IPS DF 6.9 (cell line): ENCODE data around the gene LEPR.
"Not testable (repeated sequence)": the region's sequence is repeated elsewhere in the genome, so short reads cannot be mapped to it uniquely, and the experiment has no call there.

Experiments used
- DNase-seq: peaks from one replicate; pipeline ENCODE4 v3.0.0-alpha.2; 2013; ENCODE audit warnings: low read depth, low spot score
- H3K27ac ChIP-seq: one replicate; pipeline ENCODE4 v1.5.1; 2013; ENCODE audit warnings: low read length, control low read depth
- H3K27me3 ChIP-seq: 2 replicates; pipeline ENCODE4 v1.6.1; 2013; ENCODE audit warnings: mild to moderate bottlenecking, low read length; ENCODE audit not compliant: control insufficient read depth, insufficient read depth
- H3K36me3 ChIP-seq: 2 replicates; pipeline ENCODE4 v1.6.1; 2013; ENCODE audit warnings: low read length; ENCODE audit not compliant: control insufficient read depth, insufficient read depth
- H3K4me1 ChIP-seq: 2 replicates; pipeline ENCODE4 v1.6.1; 2013; ENCODE audit warnings: low read length; ENCODE audit not compliant: control insufficient read depth, insufficient read depth
- H3K4me3 ChIP-seq: 2 replicates; pipeline ENCODE4 v1.5.1; 2013; ENCODE audit warnings: mild to moderate bottlenecking, low read length
- H3K9me3 ChIP-seq: 2 replicates; pipeline ENCODE4 v1.6.1; 2013; ENCODE audit warnings: low read length, inconsistent platforms; ENCODE audit not compliant: control insufficient read depth, insufficient read depth
- WGBS: extraction: QIAGEN DNeasy Blood & Tissue Kit; methylation state at CpG from one replicate; pipeline ENCODE4 v1.1.7; 2013; ENCODE audit warnings: mixed read lengths, missing lambda C conversion rate; ENCODE audit not compliant: insufficient read length, insufficient coverage; 5-methylcytosine and 5-hydroxymethylcytosine counted together

LEPR gene

GRCh38 chr1:65445837-65446236 is 25.4 kb downstream of the LEPR start:
- H3K27me3 ChIP-seq = no peaks in the 10 kb centered on the region
- DNase-seq = no peak
- H3K4me3 ChIP-seq = no peak overlapping the region
- WGBS = no CpG with 5 or more reads among the region's 1 CpG
- no peaks in the 10 kb centered on the region for H3K9me3 ChIP-seq
- no peaks in the 10 kb centered on the region for H3K36me3 ChIP-seq
- H3K27ac ChIP-seq = no peak overlapping the region
- no peaks in the 10 kb centered on the region for H3K4me1 ChIP-seq

GRCh38 chr1:65449214-65449823 is 28.9 kb downstream of the LEPR start:
- no peak overlapping the region for H3K27ac ChIP-seq

GRCh38 chr1:65455678-65456077 is 35.2 kb downstream of the LEPR start:
- H3K9me3 ChIP-seq, H3K4me1 ChIP-seq, DNase-seq, H3K4me3 ChIP-seq, H3K36me3 ChIP-seq, H3K27me3 ChIP-seq, H3K27ac ChIP-seq: not testable (repeated sequence)
- WGBS = no CpG with 5 or more reads among the region's 10 CpGs

More at GRCh38 chr1:65449214-65449823, 28.9 kb downstream of the LEPR start:
- DNase-seq = no peak
- no peaks in the 10 kb centered on the region for H3K4me1 ChIP-seq
- WGBS = no CpG with 5 or more reads among the region's 4 CpGs
- no peaks in the 10 kb centered on the region for H3K36me3 ChIP-seq
- no peak overlapping the region for H3K4me3 ChIP-seq
- H3K27me3 ChIP-seq = no peaks in the 10 kb centered on the region
- no peaks in the 10 kb centered on the region for H3K9me3 ChIP-seq

GRCh38 chr1:65456481-65456880 is 36.0 kb downstream of the LEPR start:
- H3K36me3 ChIP-seq = no peaks in the 10 kb centered on the region
- H3K27me3 ChIP-seq = no peaks in the 10 kb centered on the region
- H3K9me3 ChIP-seq = no peaks in the 10 kb centered on the region
- no peak for DNase-seq
- no peak overlapping the region for H3K27ac ChIP-seq
- H3K4me3 ChIP-seq = no peak overlapping the region
- H3K4me1 ChIP-seq = no peaks in the 10 kb centered on the region

DNA sequence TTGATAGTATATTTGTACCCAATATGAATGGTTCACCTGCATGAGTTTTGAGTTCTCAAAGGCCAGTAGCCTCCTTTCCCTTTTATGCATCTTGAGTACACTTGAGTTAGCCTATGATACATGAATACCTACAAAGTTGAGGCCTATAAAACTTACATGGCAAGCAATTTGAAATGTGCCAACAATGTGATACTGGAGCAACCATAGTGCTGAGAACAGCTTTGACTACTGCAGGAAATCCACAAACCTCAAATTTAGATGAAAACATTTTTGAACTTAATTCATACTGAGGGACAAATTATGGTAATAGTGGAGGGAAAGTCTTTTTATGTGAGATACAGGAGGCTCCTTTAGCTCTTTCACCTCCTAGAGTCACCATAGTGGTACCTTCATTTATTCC is 37.4 kb downstream of the LEPR start:
- Histone ChIP-seq H3K27ac (no peak overlapping the region), H3K4me3 (no peak overlapping the region), H3K9me3 (no peaks in the 10 kb centered on the region), H3K27me3 (no peaks in the 10 kb centered on the region), H3K36me3 (no peaks in the 10 kb centered on the region), H3K4me1 (no peaks in the 10 kb centered on the region)
- DNase-seq = no peak

- no CpG with 5 or more reads among the region's 2 CpGs for WGBS
- H3K36me3 ChIP-seq = no peaks in the 10 kb centered on the region
- DNase-seq = no peak
- H3K9me3 ChIP-seq = no peaks in the 10 kb centered on the region
- H3K27ac ChIP-seq = no peak overlapping the region
- H3K4me1 ChIP-seq = no peaks in the 10 kb centered on the region
- no peaks in the 10 kb centered on the region for H3K27me3 ChIP-seq
- no peak overlapping the region for H3K4me3 ChIP-seq
Observed at GRCh38 chr1:65458730-65459396, 38.4 kb downstream of the LEPR start.

DNA sequence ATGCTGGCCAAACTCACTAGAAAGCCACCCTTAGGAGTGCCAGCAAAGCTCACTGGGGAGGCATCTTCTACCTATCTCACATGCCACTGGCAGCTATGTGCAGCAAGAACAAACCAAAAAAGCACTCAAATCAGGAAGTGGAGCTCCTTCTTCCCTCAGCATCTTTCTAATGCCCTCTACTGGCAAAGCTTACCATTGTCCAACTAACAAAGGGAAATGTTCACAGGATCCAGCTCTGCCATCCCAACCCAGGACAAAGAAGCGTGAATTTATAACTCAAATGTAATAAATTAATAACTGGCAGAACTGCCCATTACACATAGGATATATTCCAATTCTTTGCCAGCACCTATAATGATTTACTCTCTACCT is 38.9 kb downstream of the LEPR start:
- WGBS = no CpG with 5 or more reads among the region's 1 CpG
- no peak for DNase-seq
- no peak overlapping the region for H3K27ac ChIP-seq

DNA sequence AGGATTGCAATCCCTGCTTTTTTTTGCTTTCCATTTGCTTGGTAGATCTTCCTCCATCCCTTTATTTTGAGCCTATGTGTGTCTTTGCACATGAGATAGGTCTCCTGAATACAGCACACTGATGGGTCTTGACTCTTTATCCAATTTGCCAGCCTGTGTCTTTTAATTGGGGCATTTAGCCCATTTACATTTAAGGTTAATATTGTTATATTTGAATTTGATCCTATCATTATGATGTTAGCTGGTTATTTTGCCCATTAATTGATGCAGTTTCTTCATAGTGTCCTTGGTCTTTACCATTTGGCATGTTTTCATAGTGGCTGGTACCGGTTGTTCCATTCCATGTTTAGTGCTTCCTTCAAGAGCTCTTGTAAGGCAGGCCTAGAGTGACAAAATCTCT is 45.4 kb downstream of the LEPR start:
- not testable (repeated sequence) for H3K4me3 ChIP-seq, H3K36me3 ChIP-seq, DNase-seq, H3K27ac ChIP-seq, H3K4me1 ChIP-seq, H3K9me3 ChIP-seq, H3K27me3 ChIP-seq
- WGBS = no CpG with 5 or more reads among the region's 1 CpG

More for the DNA sequence above, 38.9 kb downstream of the LEPR start:
- Histone ChIP-seq H3K4me1 (no peaks in the 10 kb centered on the region), H3K4me3 (no peak overlapping the region), H3K9me3 (no peaks in the 10 kb centered on the region), H3K36me3 (no peaks in the 10 kb centered on the region), H3K27me3 (no peaks in the 10 kb centered on the region)

DNA sequence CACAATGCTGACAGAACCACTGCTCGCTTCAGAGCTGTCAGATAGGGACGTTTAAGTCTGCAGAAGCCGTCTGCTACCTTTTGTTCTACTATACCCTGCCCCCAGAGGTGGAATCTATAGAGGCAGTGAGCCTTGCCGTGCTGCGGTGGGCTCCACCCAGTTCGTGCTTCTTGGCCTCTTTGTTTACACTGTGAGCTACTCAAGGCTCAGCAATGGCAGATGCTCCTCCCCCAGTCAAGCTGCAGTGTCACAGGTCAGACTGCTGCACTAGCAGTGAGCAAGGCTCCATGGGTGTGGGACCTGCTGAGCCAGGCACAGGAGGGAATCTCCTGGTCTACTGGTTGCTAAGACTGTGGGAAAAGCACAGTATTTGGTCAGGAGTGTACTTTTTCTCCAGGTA is 47.1 kb downstream of the LEPR start:
- Histone ChIP-seq H3K4me1 (peaks cover 2% of the 10 kb centered on the region; the same call in 1 of the 2 replicates), H3K27ac (no peak overlapping the region), H3K36me3 (no peaks in the 10 kb centered on the region), H3K27me3 (no peaks in the 10 kb centered on the region), H3K4me3 (no peak overlapping the region), H3K9me3 (no peaks in the 10 kb centered on the region)
- no CpG with 5 or more reads among the region's 6 CpGs for WGBS
- DNase-seq = no peak

DNA sequence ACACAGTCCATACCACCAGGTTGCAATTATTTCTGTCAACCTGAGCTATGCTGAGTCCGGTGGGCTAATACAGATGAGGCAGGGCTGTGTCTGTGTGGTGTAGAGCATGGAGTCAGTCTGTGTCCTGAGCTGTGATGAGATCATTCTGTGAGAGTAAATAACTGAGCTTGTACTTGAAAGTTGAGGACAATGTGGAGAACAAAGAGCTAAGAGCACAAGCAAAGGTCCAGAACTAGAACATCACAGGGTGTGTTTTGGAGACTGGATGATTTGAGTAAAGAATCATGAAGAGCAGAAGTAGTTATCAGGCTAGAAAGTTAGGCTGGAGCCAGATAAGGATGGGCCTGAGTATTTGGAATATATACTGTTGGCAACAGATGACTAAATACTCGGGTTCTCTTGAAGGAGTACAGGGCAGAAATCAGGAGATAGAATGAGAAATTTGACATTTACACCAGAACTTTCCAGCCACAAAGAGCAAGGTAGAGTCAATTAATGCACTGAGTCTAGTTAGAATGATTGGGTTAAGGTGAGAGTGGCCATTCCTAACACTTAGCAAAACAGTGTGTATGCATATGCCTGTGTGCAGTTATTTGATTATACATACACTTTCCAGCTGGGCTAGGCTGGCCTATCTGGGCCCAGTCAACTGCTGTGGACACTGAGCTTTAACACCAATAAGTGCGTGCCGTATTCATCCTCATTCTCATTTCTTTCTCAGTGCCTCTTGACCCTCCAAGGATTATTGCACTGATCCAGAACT is 48.8 kb downstream of the LEPR start:
- Histone ChIP-seq H3K27me3 (no peaks in the 10 kb centered on the region), H3K4me1 (peaks cover 2% of the 10 kb centered on the region; the same call in 1 of the 2 replicates), H3K27ac (no peak overlapping the region), H3K9me3 (no peaks in the 10 kb centered on the region), H3K36me3 (no peaks in the 10 kb centered on the region), H3K4me3 (no peak overlapping the region)
- DNase-seq = no peak
- no CpG with 5 or more reads among the region's 4 CpGs for WGBS
